Measurements from ENCODE around the gene MTCL1.

MTCL1 gene

DNA sequence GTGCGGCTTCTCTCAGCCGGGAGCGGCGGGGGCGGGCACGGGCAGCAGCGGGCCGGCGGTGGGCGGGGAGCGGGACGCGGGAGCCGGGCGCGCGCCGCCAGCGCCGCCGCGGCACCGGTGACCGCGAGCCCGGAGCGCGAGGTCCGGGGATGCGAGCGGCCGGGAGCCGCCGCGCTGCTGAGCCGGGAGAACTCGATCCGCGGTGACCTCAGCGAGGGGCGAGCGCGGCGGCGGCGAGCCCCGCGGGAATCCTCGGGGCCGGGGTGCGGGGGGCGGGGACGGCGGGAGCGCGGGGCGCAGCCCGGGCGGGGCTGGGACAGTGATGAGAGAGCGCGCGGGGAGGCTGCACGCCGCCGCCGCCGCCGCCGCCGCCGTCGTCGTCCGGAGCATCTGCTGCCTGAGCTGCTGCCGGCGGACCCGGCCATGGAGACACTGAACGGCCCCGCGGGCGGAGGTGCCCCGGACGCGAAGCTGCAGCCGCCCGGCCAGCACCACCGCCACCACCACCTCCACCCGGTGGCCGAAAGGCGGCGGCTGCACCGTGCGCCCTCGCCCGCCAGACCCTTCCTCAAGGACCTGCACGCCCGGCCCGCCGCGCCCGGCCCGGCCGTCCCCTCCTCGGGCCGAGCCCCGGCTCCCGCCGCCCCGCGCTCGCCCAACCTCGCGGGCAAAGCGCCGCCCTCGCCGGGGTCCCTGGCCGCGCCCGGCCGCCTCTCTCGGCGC is at the start of gene MTCL1:
TSS of gene MTCL1 (plus strand) at position 319 of the 723 bp plus-strand sequence. CDS start at position 424, 105 bp downstream.
- peak in 1 of 2 donors; percentile 24 for DNase-seq

DNA sequence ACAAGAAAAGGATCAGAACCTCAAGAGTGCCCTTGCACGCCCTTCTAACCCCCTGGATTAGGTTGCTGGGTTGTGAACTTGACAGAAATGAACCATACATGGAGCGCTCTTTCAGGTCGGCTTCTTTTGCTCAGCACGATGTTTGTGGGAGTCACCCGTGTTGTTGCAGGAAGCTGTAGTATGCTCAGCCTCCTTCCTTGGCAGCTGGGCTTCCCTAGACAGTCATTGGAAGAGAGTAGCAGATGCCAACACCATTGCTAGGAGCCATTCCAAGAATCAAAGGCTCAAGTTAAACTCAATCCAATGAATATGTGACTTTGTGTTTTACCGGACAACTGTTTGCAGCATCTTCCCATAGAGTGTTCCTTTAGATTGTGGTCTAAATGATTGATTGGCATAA is 49.1 kb upstream of the MTCL1 start:
- no peak for DNase-seq

DNA sequence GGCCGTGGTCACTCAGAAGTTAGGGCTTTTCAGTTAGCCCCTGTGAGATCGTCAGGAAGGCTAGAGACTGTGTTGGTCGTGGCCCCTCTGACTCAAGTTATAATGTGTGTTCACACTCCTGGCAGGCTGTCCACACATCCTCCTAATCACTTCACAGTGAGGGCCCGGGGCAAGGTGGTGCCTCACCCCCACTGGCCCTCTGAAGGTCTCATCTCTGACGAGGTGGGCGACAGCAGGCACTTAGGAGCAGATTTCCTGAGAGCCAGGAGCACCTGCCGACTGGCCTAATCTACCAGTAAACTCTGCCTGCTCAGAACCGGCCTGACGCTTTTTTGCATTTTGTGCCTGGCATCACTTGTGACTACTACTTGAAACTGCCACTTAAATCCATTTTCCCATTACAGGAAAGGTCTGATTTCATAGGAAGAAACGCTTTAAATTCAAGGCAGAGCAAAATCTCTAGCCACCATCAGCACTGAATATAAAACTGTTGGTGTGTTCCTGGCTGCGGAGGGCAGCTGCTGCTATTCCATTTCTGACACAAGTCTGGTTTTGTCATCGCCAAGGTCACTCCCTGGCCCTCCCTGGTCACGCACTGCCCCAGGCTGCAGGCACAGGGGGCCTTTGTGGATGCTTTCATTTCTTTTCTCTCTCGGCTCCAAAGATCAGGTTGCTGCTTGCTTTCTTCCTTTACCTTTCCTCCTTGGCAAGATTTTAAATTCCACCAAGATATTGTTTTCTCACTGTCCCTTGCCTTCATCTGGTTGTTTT is 48.1 kb upstream of the MTCL1 start:
- DNase-seq: no peak

DNA sequence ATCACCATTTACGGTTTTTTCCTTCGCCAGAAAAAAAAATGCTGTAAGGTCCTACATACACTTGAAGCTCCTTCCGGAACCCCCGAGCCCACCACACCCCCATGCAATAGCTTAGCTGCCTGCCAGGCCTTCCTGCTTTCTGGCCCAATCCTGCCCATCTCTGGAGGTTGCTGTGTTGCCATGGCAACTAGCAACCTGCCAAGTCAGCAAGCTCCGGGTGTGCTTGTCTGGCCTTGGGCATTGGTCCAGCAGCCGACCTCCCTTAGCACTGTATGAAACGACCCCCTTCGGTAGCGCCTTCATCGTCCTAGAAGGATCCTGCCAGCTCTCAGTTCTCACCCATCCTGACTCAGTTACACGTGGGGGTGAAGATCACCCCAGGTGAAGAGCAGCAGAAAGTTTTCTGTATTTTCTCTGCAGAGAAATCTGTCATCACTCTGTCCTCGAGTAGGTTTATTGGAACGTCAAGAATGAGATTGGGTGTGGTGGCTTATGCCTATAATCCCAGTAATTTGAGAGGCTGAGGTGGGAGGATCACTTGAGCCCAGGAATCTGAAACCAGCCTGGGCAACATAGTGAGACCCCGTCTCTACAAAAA is 47.4 kb upstream of the MTCL1 start:
- no peak for DNase-seq

DNA sequence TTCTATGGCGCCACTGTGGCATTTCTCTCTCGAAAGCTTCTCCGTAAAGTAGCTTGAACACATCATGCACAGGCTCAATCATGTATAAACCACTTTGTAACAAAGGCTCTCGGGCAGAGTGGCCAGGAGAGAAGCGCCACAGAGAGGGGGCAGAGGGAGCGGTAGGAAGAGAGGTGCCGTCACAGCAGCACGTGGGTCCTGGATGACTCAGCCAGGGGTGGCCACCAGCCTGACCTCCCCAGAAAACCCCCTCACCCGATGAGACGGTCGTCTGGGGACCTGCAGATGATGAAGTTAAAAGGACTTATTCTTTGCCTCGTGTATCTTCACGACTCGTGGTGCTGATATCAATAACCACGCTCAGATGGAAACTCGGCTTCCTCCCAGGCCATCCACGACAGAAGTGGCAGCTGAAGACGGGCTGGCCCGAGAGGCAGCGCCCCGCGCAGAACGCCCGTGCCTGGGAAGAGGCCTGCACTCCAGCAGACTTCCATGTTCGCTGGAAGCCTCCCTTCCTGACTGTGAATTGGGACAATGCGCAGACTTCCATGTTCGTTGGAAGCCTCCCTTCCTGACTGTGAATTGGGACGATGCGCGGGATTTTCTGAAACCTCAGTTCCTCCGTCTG is 46.4 kb upstream of the MTCL1 start:
- no peak for DNase-seq

DNA sequence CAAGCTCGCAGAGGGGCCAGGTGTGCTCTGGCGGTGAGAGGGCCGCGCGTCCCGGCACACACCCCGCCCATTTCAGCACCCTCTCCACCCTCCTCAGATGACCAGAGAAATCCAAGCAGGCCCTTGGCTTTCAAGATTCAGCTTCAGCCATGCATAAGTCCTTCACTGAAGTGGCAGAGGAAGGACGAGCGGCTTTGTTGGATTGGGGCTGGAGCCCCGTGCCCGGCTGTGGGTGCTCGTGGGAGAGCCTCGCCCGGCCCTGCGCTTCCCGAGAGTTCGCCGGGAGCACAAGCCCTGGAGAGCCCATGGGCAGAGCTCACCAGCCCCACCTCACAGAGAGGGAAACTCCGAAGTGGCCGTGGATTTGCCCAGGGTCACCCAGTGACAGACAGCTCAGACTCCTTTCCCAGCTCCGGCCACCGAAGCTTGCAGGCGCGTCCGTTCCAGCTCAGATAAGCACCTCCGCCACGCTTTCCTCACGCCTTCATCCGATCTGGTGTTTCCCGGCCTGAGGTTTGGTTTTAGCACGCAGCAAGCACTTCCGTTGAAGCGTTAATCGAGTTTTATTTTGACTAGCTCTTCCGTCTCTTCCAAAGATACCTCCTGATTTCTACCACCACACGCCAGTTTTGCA is 45.6 kb upstream of the MTCL1 start:
- DNase-seq: no peak

DNA sequence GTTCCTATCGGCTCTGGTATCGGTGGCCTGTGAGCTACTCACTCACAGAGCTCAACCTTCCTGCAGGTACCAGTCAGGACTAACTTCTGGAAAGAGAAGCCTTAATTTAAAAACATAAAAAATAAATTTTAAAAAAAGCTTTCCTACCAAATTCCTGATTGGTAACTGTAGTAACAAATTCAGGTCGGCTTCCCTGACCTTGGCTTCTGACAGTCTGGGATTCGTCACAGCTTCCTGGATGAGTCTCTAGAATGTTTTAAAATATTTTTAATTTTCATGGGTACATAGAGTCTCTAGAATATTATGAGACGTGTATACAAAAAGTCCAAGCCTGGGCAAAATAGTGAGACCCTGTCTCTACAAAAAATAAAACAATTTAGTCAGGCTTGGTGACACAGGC is 45.0 kb upstream of the MTCL1 start:
- no peak for DNase-seq

DNA sequence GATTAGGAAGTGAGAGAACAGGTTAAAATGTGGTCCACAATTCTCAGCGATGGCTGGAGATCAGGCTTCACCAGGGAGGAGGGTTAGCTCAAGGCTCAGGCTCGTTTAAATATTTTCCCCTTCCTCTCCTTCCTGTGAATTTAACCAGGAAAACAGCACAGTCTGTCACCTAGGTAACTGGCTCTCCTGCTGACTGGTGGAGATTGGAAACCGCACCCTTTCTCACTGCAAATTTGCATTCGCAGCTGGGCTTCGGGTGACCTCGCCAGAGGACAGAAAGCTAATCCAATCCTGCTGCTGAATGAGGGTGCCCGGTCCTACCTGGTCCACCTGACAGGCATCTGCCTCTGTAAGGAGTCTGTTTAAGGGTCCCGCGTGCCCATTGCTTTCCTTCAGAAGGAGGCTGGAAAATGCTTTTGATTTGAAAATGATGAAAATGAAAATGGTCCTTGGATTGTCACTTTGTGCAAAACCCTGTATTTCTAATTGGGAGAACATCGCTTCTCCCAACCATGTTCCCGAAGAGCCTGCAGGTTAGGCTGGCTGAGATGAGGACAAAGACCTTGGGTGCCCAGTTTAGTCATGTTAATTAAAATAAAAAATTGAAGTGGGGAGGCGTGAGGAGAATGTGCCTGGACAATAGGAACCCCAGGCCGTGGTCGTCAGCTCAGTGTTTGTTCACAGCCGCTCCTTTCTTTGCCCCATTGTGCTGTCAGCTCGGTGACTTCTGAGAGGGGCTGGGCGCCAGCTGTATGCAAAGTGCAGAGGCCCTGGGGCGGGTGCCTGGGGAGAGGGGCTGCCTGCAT is 43.4 kb upstream of the MTCL1 start:
- DNase-seq: no peak

DNA sequence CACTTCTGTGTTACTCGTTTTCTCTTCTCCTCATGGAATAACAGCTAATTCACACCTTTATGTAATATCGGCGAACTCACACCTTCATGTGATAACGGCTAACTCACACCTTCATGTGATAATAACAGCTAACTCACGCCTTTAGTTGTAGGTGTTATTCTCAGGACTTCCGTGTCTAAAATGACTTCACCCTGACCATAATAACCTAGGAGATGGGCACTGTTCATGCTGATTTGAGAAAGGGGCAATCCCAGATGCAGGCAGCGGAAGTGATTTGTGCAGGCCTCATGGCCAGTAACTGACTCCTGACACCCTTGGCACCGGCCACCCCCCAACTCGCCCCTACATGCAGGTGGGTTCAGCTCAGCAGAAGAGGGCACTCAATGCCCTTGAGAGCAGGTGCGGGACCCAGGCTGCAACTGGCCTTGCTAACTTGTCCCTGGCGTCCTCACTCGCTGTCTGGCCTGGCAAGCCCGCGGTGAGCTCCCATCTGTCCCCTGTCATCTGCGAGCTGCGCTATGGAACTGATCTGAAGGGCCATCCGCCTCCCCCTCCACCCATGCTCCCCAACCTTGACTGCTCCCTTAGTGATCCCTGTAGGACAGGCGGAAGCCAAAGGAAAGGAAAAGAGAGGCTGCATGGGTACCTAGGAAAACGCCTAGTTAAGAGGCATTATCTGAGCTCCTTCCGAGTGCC is 42.6 kb upstream of the MTCL1 start:
- no peak for DNase-seq

DNA sequence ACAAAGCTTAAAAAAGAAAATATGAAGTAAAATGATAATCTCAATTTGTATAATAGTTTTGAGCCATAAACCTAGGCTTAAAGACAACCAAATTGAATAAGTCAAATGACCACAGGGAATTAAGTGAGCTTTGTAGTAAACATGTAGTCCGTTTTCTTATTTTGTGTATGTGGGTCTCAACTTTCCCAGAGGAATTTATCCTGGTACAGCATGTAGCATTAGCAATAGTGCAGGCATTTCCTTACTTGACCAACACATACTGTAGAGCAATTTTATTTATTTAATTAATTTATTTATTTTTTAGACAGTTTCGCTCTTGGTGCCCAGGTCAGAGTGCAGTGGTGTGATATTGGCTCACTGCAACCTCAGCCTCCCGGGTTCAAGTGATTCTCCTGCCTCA is 37.5 kb upstream of the MTCL1 start:
- DNase-seq: no peak

DNA sequence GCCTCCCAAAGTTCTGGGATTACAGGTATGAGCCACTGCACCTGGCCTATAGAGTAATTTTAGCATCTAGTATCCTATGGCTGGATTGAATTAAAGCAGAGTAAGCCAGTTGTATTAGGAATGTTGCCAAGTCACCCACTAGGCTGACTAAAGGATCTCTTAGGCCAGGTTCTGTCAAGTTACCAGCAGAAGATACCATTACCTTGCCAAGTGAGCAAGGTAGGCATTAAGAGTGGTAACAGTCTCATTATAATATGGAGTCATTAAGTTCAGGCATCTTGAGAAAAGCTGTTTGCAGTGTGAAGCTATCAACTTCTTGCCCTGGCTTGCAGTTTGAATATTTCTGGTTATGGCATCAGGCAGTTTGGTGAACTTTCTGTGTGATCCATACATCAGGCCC is 37.0 kb upstream of the MTCL1 start:
- DNase-seq: no peak

DNA sequence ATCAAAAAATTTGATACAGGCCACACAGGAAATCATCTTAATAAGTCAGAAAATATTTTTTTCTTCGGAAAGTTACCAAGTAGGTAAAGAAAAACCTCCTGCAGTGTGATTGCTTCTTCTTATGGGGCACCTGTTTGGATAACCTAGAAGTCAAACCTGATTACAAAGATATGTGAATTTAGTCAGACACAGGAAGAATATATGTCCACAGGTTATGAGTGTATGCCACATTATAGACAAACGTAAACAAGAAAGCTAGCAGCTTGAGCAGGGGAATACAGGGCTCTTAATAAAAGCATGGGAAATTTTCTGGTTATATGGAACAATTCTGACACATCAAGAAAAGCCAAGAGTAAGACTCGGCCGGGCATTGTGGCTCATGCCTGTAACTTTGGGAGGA is 35.8 kb upstream of the MTCL1 start:
- no peak for DNase-seq

DNA sequence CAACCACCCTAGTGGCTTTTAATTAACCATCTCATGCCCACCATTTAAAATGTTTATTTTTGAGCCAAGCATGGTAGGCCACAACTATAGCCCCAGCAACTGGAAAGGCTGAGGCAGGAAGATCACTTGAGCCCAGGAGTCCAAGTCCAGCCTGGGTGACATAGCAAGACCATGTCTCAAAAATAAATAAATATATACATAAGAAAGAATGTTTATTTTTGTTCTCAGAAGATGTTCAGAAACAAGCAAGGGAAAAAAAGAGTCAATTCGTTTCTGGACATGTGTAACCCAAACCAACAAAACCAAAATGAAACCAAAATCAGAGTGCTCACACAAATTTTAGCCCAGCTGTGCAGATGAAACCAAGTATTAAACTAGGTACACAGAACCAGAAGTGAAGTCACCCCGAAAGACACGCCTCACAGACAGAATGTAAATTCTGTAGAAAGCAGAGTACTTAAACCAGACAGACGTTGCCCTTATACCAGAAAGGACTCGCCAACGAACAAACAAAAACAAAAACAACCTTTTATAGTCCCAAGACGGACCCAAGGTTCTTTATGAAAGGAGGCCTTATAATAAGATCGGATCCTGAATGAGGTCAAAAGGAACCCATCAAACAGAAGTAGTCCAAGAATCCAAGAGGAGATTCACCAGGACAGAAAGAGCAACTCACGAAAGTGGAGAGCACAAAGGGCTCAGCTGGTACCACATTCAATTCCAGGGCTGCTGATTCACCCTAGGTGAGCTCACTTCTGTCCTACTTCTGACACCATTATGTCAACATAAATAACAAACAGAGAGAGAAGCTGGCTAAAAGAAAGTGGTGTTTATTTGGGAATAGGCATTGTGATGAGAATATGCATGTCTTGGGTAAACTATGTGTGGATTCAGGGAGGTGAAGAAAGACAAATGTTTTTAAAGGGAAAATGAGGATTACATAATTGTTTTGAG is 31.8 kb upstream of the MTCL1 start:
- no peak for DNase-seq

DNA sequence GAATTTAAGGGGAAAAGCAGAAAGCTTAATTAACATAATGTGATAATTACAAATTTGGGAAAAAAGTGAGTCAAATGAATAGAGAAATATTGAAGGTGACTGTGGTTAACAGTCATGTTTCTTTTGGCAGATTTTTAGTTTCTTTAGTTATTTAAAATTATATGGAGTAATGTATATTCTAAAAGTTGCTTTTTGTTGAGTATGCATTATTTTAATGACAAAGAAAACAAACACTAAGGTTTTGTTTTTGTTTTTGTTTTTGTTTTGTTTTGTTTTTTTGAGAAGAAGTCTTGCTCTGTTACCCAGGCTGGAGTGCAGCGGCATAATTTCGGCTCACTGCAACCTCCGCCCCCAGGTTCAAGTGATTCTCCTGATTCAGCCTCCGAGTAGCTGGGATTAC is 30.3 kb upstream of the MTCL1 start:
- DNase-seq: no peak

DNA sequence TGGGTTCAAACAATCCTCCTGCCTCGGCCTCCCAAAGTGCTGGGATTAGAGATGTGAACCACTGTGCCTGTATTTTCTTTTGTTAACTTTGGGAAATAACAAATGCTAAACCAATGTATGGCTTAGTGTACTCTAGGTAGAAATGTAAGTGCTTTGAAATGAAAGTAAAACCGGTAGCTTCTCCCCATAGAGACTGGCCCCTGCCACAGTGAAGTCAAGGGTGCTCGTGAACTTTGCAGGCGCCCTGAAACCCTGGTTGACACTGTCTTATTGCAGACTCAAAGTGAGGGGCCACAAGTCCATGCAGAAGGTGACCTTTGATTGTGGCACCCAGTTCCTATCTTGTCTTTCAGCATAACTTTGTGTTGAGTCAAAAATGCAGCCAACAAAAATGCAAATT is 24.2 kb upstream of the MTCL1 start:
- no peak for DNase-seq

DNA sequence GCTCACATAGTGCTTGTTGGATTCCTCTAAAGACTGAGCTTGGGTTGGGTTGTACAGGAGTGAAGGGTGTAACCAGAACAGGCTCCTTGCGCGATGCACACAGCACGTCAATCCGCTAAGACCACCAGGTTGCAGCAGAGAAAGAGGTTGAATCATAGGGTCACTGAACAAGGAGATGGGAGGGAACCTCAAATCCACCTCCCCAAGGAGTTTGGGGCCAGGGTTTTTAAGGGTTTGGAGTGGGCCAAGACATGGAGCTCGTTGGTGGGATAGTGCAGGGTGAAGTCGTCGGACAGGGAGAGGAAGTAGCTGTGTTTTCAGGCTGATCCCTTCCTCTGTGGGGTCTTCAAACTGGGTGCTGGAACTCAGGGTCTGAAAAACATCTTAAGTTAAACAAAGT is 20.8 kb upstream of the MTCL1 start:
- no peak for DNase-seq

DNA sequence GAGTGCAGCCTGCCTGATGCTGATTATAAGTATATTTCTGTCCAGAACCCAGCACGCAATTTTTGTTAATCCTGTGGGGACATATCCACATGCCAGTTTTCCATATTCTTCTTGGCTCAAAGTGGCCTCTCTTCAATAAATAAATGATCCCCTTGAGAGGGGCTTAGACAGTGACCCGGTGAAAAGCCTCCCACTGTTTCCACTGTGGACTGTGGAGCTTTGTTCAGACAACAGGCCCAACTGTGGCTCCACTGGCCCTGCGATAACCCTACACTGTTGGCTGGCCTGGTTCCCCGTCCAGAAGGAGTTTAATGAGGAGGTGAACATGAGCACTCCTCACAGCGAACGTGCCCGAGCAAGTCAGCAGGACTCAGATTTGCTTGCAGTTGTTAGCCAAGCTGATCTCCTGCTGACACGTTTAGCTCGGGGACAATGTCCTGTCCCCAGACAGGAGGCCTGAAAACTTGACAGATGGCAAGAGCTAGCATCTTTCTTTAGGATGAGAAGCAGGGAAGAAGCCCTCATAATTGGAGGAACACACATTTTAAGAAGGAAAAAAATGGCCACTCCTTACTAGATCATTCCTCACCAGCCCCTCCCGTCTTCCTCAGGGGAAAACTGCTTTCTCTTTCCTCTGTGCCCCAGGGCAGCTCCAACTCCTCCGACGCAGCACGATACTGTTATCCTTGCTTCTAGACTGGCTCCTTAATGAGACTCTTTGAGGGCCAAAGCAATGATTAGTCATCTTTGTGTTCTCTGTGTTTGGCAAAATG is 20.0 kb upstream of the MTCL1 start:
- DNase-seq: no peak

DNA sequence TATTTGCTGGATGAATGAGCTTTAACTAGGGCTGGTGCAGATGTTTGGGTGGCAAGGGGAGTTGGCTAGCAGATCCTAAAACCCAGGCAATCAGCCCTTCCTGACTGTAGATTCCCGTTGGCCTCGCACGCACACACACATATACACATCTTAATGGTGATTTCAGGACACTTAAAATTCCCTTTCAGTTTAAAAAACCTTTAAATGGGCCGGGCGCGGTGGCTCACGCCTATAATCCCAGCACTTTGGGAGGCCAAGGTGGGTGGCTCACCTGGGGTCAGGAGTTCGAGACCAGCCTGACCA is 19.5 kb upstream of the MTCL1 start:
- DNase-seq: no peak

DNA sequence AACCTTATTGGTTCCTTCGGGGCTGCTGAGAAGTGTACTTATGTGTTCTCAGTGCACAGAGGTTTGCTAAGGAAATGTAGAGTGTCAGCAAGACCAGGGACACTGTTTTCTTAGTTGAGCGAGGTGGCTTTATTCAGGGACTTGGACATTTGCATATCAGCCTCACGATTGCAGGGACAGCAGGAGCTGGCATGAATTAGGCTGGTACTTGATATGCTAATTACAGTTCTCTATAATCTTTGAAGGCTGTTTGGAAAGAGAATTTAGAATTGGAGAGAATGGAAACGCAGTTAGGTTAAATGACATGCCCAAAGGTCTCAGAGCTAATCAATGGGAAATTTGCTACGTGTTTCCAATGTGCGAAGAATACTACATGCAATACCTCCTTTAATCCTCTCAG is 18.7 kb upstream of the MTCL1 start:
- DNase-seq: no peak

Data from CD4-positive, alpha-beta T cell treated with Interleukin-4 for 1 hour (primary cell).